ENCODE data around the gene EGFL8.
A peak's percentile ranks its signal among the peaks of the same experiment; 100 is the strongest.

EGFL8 gene

GRCh38 chr6:32168807-32169591 lies 4.6 kb downstream of the EGFL8 start:
- DNase-seq, result no peak

DNA sequence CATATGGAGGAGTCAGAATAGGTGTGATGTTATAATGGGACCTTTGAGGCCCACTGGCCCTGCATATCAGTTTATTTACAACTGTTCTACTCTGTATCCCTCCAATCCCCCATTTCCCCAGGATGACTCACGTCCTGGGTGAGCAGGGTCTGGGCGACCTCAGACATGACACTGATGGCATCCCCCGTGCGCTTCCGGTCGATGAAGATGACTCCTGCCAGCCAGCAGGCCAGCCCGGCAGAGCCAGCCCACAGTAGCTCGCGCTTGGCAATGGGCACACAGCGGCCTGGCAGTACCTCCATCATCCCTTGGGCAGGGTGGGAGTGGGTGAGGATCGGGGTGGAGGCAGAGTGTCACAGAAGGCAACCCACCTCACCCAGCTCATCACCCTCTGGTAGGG lies 5.9 kb downstream of the EGFL8 start:
- no peak for DNase-seq

DNA sequence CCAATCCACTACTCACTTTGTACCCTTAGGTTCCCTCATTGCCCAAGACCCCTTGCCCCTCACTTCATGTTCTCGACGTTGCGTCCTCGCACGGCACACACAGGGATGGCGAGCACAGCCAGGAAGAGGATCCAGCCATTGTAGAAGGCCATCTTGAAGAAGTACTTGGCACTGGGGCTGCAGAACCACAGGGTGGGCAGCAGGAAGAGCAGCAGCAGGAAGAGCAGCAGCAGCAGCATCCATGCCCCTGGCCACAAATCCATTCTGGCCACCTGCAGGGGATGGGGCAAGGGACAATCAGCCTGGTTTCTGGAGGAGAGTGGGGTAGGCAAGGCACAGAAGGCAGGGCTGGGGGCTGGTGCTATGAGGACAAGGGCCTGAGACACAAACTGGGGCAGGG lies 6.8 kb downstream of the EGFL8 start:
- no peak for DNase-seq

DNA sequence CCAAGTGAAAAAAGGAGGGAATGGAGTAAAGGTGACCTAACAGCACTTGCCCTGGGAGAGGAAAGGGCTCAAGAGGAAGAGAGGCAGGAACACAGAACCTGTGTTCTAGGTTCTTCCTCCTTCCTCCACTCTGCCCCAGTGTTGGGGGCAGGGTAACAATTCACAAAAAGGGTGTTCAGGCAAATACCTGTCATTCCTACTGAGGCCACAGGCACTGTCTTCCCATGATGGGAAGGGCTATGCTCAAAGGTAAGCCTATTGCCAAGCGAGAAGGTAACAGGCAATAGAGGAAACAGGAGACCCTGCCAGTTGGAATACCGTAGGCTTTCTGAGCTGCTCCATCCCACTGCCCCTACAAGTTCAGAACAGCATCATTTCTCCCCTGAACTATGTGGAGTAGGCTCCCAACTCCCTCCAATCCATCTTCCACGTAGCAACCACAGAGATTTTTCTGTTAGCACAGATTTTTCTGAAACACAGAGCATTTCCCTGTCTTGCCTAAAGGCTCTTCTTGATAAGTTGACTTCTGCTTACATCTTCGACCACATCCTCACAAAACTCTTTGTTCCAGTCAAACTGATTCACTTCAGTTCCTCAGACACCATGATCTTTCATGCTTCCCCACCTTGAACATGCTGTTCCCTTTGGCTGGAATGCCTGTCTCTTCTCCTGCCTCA lies 8.8 kb downstream of the EGFL8 start:
- DNase-seq, result no peak

GRCh38 chr6:32174416-32174815 lies 10.0 kb downstream of the EGFL8 start:
- no peak for DNase-seq

DNA sequence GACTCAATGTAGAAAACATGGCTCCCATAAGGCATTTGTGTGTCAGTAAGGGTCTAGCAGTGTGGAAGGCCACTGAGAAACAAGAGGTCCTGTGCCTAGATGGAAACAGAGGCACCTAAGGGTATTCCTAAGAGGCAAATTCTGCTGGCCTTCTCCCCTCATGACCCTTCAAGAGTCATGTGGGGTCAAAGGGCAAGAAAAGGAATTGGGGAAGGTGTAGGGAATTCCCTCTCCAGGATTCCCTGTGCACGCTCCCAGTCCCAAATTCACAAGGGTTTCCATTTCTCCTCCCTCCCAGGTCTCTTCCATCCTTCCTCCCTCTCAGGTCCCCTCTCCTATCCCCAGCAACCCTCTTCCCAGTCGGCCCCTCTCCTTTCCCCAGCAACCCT lies 10.9 kb downstream of the EGFL8 start:
- no peak for DNase-seq

DNA sequence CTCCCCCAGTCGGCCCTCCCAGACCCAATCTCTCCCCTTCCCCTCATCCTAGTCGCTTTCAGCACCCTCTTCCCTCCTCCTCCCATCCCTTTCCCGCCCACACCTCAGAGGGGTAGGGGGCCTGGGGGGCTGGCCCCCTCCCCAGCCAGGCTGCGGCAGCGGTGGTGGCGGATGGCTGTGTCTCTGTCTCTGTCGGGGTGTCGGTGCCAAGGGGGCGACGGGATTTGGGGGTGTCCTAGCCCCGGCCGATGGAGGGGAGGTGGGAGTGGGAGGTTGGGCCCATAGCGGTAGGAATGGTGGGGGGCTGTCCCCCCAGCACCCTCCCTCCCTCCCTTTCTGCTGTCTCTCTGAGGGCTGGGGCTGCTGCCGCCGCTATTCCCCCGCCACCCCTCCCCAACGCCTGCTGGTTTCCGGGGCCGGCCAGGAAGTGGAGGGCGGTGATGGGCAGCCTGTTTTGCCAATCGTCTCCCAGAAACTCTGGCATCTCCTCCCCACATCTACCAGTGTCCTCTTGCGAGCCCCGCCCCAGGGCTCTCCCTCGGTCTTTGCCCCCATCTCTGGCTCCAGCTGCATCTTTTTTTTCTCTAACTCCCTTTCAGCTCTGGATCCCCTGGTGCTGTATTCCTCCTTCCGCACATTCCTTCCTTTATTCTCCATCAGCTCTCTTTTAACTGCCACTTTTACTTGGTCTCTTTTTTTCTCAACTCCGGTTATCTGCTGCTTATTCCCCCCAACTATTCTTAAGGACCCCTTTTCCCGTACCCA lies 11.5 kb downstream of the EGFL8 start, which contains the start of gene AGPAT1:
Gene AGPAT1 (minus strand): TSS at position 374 of the 765 bp plus-strand sequence. CDS start 4,588 bp downstream, outside the sequence.
- DNase-seq, result peak; percentile 98

DNA sequence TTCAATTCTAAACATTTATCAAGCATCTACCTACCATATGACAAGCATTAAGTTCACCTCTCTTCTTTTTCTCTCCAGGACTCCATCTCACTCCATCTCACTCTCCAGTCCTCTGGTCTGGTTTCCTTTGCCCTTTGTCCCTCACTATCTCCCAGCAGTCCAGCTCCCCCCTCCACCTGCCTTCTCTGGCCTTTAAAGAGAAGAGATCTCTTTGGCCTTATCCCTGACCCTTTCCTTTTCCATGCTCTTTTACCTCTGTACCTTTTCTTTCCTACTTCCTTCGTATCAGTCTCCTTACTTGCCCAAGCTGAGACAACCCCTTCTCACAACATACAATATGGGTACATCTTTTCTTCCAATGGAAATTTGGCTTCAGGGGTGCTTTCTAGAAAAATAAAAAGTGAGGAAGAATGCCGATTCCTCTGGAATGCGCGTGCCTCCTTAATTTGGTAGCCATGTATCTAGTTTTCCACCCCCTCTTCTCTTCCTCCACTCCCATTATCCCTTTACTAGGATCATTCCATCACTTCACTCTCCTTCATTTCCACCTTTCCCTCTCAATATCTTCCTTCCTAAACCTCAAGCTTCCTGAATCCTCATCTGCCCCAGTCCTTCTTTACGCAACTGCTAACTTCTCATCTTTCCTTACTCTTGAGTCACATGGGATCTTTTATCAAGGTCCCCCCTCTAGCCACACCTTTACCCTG lies 12.2 kb downstream of the EGFL8 start:
- DNase-seq, result no peak

DNA sequence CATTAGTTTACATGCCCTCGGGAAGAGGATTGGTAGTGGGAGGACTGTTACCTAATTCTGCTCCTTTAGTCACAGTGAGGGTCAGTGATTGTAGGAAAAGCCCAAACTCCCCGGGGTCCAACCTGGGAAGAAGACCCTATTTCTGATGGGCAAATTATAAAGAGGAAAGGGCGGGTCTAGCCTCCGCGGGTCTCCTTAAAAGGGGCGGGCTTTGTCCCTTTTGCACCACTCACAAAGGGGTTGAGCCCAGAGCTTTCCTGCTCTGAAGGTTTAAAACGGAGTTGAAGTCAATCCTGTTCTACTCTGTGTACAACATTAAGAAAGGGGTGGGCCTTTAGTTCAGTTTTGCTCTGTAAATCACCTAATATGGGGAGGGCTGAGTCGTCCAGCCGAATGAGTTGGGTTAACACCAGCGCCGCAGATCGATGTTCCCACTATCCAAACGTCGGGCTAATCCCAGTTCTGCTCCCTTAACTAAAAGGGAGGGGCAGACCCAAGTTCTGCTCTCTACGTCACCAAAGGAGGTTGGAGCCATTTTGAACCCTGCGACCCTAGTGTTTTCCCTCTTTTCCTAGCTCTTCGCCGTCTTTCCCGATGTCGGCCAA lies 12.9 kb downstream of the EGFL8 start:
- peak; percentile 43 for DNase-seq

GRCh38 chr6:32177788-32178546 lies 13.6 kb downstream of the EGFL8 start, which contains the start of gene RNF5:
Gene RNF5 (plus strand): TSS chr6:32178405. CDS start chr6:32178512, 107 bp downstream.
- DNase-seq, result peak; percentile 95

DNA sequence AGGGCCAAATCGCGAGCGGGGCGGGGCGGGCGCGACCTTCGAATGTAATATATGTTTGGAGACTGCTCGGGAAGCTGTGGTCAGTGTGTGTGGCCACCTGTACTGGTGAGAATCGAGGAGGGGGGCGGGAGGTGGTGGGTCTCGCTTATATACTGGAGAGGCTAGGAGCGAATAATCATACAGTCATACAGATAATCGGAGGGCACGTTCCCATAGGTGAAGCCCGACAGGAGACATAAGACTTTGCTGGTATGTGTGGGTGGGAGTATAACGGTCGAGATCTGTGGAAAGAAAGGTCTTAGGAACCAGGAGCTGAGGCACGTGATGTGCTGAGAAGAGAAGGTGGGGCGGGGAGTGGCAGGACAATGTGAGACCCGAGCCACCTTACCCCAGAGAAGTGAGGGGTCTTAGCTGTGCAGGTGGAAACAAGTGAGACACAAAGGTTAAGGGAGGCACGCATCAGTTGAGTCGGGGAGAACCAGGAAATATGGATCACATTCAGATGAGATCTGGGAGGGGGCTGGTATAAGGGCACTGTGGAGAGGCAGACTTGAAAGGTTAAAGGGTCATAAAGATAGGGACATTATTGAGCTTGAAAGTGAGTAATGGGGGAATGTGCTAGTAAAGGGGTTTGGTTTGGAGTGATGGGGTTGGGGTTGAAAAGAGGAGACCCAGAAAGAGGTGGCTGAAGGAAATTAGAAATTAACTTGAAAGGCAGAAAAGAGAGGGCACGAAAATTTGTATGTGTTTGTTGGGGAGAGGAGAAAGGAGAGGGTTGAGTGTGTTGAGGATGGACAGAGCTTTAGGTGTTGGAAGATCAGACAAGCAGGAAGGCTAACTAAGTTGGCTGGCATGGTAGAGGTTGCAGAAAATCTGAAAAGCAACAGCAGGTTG lies 14.4 kb downstream of the EGFL8 start:
- no peak for DNase-seq

DNA sequence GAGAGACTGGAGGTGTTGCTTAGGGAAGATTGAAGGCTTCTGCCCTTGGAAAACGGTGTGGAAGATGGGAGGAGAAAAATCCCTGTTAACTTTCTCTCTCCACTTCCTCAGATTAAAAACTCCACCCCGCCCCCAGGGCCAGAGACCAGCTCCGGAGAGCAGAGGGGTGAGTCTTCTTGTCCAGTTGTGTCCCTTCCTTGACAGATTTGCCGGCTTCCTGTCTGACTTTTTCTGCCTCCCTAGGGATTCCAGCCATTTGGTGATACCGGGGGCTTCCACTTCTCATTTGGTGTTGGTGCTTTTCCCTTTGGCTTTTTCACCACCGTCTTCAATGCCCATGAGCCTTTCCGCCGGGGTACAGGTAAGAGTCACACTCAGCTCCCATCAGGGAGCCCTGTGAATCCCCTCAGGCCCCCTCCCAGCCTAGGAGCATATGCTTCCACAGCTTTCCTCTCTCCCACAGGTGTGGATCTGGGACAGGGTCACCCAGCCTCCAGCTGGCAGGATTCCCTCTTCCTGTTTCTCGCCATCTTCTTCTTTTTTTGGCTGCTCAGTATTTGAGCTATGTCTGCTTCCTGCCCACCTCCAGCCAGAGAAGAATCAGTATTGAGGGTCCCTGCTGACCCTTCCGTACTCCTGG lies 15.5 kb downstream of the EGFL8 start:
- DNase-seq, result no peak

- DNase-seq, result no peak
Measured at GRCh38 chr6:32181148-32181702, 16.8 kb downstream of the EGFL8 start.

DNA sequence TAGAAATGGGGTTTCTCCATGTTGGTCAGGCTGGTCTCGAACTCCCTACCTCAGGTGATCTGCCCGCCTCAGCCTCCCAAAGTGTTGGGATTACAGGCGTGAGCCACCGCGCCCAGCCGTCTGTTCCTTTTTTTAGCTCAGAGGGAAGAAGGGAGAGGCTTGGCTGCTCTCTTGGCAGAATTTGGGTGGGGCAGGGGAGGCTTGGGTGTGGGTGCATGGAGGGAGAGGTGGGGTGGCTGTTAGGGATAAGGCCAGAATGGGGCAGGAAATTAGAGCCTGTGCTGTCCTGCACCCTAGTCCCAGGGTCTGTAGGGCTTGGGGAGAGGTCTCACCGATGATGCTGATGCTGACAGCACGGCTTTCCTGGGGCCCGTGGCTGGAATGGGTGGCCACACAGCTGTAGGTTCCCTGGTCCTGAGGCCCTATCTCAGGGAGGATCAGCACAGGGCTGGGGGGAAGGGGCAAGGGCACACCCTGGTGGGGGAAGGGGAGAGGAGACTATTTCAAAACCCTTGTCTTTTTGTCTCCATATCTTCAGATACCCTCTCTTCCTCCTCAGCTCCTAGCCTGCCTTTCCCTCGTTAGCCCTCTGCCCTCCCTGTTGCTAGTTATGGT lies 17.6 kb downstream of the EGFL8 start:
- DNase-seq, result no peak

DNA sequence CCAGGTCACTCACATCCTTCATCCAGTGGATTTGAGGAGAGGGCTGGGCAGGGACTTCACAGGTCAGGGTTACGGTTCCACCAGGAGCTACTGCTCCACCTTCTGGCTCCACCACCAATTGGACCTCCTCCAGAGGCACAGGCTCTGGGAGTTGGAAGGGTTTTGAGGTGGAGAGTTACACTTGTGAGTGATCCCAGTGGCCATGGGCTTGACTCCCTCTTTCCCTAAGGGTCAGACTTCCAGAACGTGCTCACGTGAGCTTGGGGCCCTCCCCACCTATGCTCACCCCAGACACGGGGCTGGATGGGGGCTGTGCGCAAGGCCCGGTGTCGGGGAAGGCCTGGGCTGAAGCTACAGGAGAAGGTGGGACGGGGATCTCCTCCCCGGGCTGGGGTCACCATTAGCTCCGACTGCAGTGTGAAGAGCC lies 18.2 kb downstream of the EGFL8 start:
- DNase-seq, result no peak

GRCh38 chr6:32183030-32183429 lies 18.6 kb downstream of the EGFL8 start:
- DNase-seq, result no peak

DNA sequence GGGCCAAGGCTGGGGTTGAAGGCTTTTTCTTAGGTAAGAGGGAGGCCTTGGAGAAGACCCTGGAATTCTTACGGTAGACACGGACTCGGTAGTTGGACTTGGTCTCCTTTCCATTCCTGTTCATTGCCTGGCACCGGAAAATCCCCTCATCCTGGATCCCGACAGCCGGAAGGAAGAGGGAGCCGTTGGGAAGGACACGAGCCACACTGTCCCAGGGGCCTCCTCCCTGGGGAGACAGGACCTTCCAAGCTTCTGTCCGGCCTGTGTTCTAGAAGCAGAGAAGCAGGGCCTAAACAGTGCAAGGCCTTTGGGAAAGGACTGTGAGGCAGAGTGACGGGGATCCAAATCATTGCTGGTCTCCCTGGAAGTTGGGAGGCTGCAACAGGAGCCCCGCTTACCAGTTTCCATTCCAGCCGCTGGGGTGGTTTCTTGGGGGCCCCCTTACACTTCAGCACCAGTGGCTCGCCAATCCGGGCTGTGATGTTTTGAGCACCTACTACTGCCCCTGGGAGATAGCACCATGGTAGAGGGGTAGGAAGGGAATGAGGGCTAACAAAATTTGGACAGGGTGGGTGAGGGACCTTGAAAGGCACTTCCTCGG lies 19.2 kb downstream of the EGFL8 start:
- DNase-seq, result no peak

DNA sequence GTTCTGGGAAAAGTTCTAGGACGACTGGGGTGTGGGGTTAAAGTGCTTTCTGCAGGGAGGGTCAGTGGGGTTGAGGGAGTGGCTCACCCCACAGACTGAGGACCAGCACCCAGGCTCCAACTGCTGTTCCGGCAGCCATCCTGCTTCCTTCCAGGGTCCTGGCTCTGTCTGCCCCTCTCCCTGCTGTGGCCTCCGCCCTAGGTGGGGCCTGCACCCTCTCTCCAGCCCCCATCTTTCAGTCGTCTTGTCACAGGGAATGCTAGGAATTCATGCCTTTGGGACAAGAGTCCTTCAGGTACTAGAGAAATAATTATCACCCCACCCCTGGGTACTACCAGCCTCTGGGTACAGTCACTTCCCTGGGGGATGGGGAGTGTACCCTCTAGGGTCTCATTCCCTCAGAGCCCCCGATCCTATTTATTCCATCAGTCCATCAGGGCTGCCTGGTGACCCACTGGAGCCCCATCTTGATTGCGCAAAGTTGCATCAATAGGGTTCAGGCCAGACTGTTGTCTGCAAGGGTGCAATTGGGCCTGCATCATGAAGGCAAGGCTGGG lies 19.8 kb downstream of the EGFL8 start, which contains the start of gene AGER:
Gene AGER (minus strand): TSS at position 170 of the 557 bp plus-strand sequence. CDS start 31 bp downstream, at position 139.
- no peak for DNase-seq

Measured in stimulated activated CD4-positive, alpha-beta T cell treated with anti-CD3 and anti-CD28 coated beads, Interleukin-4, amount 100 ng/mL, for 24 hours (primary cell).